SW 1271 (cell line): ENCODE data around the gene MEG3.

Experiments
- DNase-seq, 2 experiments: peaks; one replicate each; lab custom pipeline; 2025; lab: John Stamatoyannopoulos, UW

MEG3 gene

DNA sequence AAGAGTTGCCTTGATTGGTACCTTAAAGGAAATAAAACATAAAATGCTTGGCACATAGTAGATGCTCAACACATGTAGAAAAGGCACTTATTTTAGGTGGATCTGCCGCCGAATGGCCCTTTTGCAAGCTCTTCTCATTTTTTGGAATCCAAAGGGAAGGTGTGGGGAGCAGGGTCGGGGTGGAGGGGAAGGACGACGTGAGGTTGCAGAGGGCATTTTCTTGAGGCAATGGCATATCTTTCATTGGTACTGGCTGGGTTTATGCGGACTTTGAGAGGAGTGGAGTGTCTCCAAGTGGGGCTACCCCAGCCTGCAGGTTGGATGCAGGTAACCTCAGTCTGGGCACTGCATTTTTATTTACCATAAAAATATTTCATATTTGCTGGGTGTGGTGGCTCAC lies 69.5 kb downstream of the MEG3 start:
- no peak for DNase-seq

DNA sequence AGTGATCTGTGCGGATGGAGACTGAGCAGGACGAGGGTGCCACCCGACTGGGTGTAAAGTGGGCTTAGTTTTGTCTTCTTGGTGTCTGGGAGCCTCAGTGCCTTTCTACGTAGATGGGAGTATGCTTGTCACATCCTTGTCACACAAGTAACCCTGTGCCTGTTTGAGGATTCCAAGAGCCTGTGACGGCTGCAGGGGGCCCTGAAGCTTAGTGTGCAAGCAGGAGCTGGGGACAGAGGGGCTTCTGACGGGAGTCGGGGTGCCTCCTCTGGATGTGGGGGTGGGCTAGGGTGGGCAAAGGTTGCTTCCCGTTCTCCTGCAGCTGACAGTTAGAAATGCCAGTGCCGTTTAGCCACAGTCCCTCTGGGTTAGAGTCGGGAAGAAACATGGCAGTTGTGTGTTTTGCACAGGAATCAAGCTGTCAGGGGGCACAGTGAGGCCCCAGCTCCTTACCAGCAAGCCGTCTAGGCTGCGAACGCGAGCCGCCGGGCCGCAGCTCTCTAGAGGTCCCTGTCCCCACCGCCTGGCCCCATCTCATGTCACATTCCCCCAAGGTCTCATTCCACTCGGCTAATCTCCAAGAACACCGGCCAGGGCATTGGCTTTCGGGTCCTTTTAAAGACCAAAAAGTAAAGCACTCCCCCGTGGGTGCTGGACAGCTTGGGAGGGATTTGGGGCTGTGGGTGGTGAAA lies 70.6 kb downstream of the MEG3 start:
- DNase-seq = no peak

DNA sequence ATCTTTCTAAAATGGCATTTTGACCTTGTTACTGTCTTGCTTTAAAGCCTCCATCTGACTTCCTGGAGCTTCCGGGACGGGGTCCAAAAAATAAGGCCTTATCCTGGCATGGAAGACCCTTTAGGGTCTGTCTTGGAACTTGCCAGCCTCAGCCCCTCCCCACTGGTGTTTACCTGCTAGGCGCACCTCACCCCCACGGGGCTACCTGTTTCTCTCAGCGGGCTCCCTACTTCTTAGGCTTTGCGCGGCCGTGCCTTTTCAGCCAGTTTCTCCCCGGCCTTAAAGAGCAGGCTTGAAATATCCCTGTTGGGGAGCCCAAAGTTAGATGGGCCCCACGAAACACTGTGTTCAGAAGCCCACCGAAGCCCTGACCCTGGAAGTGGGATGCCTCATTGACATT lies 72.5 kb downstream of the MEG3 start:
- DNase-seq = no peak

DNA sequence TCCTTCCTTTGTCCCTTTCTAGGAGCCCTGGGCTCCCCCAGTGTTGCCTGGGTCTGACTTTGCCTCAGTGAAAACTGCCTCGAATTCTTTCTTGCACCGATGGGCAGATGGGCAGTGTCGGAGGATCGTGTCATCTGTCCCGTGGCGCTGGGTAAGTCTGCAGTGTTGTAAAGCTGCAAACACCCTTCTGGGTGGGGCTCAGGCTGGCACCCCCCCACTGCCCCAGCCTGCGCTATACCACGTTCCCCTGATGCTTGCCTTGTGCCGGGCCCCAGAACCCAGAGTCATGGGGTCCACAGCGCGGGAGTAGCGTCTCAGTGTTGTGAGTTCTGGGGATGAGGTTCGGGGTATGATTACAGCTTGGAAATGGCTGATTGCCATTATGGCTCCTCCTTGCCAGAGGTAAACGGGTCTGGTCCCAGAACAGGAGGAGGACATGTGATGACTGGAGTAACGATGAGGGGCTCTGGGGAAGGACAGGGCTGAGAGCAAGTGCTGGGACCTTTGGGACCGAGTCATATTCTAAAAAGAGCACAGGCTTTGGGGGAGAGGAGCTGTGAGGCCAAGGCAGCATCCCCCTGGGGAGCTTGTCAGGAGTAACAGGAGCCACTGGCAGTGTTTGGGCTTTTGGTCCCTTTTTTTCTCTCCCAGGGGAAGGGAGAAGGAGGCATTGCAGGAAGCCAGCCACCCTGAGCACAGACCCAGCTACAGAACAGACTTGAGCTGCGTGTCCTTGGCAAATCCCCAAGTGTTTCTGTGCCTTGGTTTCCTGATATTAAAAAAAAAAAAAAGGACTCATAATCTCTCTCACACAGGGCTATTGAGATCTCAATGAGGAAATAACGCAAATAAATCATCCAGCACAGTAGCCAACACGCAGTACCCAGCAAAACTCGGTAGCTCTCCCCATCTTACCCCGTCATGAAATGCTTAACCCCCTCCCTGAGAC lies 73.3 kb downstream of the MEG3 start:
- DNase-seq = no peak

DNA sequence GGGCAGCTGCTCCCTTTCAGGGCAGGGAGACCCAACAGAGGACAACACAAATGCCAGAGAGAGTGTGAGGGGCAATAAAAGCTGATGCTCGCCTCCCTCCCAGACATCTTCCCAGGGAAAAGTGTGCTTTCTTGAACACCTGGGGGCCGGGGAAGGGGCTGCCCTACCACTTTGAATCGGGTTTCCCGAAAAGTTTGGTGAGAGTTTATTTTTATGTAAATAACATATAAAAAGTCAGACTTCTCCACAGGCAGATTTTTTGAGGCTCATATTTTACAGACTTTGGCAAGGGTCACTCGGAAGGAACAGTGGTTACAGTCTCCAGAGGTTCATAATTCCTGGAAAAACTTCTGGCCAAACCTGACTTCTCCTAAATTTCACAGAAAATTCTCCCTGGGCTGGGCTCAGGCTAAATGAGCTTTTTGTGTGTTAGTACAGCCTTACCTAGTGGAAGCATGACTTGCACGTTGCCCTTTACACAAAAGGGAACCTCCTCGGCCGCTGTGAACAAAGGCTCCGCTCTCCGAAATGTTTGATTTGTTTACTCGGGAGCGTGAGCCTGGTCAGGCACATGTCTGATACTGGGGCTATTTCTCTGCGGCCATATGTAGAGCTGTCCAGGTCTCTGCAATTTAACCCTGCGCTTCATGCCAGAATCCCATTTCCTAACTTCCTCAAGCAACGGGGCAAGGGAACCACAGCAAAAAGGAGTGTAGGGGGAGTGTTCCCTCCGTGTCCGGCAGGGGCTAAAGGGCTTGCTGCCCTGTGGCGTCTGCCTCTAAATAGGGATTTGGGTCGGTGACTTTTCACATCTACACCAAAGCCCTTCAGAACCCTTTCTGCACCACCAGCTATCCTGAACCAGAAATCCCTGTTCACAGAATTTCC lies 74.2 kb downstream of the MEG3 start:
- DNase-seq = no peak

- peak in 1 of 2 experiments; percentile 6 for DNase-seq
These were observed 75.0 kb downstream of the MEG3 start for GRCh38 chr14:100900837-100901390.

DNA sequence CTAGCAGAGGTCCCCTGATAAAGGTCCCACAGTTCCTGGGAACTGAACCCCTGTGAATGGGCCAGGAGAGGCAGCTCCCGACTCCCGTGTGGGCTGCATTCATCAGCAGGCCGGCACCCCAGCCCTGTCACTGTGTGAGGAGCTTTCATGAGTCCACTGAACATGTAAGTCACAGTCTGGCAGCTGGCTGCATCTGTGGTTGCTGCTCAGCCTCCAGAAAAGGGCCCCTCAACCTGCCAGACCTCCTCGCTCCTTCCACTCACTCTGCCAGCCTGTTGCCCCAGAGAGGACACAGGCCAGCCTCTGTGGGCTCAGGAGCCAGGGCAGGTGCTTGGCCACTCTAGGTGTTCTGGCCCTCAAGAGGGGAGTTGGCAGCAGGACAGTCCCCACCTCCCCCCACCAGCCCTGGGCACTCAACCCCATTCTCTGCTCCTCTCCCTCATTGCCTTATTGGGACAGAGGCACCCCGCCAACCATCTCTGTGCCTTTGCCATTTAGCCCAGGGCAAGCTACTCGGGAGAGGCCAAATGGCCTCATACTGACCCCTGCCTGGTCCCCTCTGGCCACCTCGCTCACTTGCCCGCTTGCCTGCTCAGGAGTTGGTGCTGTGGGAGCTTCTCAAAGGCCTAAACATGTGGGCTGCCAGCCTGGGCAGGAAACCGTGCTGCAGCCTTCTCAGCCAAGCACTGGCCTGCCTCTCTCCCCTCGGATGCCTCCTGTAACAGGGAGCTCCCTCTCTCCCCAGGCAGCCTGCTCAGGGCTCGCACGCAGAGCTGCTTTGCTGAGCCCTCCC lies 75.7 kb downstream of the MEG3 start:
- DNase-seq = no peak

DNA sequence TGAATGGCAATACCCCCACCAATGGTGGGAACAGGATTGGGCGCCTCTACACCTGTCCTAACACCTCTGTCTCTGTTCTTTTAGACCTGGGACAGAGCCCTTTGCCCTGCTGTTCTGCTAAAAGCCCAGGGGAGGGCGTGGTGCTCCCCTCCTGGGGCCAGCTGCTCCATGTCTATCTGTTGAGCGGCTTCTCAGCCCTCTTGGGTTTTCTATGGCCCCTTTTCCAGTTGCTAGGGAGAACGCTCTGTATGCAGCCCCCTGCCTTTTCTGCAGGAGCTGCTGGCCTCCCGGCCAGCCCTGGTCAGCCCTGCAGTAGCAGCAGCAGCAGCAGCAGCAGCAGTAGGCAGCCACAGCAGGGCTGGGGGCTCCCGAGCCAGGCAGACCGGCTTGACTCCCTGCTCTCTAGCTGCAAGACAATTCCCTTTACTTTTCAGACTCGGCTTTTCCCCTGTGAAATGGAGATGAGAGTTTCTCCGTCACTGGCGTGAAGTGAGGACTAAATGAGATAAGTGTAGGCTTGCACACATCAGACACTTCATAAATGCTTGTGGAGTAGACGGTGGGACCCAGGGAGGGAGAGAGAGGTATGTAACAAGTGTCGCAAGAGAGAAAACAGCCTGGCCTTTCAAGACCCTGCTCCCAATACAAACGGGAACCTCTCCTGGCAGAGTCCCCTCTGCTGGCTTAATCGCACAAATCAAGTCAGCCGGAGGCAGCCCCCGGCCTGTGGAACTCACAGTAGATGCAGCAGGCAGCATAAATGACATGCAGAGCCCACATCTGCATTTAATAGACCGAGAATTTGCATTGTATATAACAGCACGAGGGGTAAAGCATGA lies 76.6 kb downstream of the MEG3 start:
- DNase-seq = peak in 1 of 2 experiments; percentile 16

- DNase-seq = no peak
These were observed 77.2 kb downstream of the MEG3 start for GRCh38 chr14:100903134-100903468.

GRCh38 chr14:100903672-100904185 lies 77.8 kb downstream of the MEG3 start, which contains the start of gene RTL1:
Gene RTL1 (minus strand): TSS chr14:100903722. CDS start chr14:100884788, 18,934 bp downstream.
- no peak for DNase-seq

DNA sequence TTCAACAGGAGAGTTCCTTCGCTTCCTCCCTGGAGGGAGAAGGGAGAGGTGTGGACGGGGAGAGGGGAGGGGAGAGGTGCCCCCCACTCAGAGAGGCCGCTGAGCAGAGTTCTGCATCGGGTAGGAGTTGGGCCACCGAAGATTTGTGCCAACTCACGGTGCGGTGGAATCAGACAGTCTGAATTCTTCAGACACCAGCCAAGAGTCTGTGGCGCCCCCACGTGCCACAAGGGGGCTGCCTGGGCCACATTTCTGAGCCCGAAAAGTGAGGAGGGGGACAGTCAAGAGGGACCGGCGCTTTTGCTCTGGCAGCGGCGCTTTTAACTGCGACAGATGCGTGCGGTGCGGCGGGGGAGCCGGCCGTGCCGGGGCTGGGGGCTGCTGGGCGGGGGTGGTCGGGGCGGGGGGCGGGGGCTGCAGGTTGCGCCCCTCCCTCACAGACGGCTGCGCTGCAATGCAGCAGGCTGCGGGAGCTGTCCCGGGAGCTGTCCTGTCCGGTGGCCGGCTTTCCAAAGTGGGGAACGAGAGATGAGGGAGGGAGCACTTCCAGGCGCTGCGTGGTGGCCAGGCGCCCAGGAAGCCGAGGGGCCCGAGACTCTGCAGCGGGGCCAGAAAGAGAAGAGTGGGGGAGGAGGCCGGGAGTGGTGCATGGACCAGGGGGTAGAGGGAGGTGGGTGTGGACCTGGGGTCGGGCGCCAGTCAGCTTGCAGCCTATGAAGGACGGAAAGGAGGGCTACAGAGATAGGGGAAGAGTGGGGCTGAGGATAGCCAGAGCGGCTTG lies 78.6 kb downstream of the MEG3 start:
- no peak for DNase-seq

- no peak for DNase-seq
These were observed 79.2 kb downstream of the MEG3 start for GRCh38 chr14:100905166-100905565.

- no peak for DNase-seq
These were observed 80.5 kb downstream of the MEG3 start for GRCh38 chr14:100906420-100906819.

GRCh38 chr14:100907240-100907639 lies 81.3 kb downstream of the MEG3 start:
- no peak for DNase-seq

GRCh38 chr14:100909439-100909838 lies 83.5 kb downstream of the MEG3 start:
- DNase-seq = no peak
